HEK293 (cell line): ENCODE data around the gene SFXN3.
A peak's percentile ranks its signal among the peaks of the same experiment; 100 is the strongest.

ENCODE experiments used
- BCL11B ChIP-seq: fragments of 450-650 bp; formaldehyde crosslinking; IDR thresholded peaks from 2 replicates; pipeline ENCODE4 v1.5.1; 2016; ENCODE audit warnings: low read depth, missing biosample characterization, missing genetic modification characterization
- CTCF ChIP-seq: fragments of 450-650 bp; formaldehyde crosslinking; IDR thresholded peaks from 2 replicates; pipeline ENCODE4 v1.5.1; 2016; ENCODE audit warnings: missing biosample characterization, missing genetic modification characterization
- GLIS1 ChIP-seq: fragments of 450-650 bp; formaldehyde crosslinking; IDR thresholded peaks from 2 replicates; pipeline ENCODE4 v1.5.1; 2016; ENCODE audit warnings: missing biosample characterization, missing genetic modification characterization
- IKZF3 ChIP-seq: fragments of 450-650 bp; IDR thresholded peaks from 2 replicates; pipeline ENCODE4 v1.5.0; 2018; ENCODE audit warnings: missing biosample characterization, mild to moderate bottlenecking, missing genetic modification characterization, moderate library complexity
- KLF1 ChIP-seq: fragments of 450-650 bp; formaldehyde crosslinking; IDR thresholded peaks from 2 replicates; pipeline ENCODE4 v1.5.1; 2016; ENCODE audit warnings: missing biosample characterization, missing genetic modification characterization
- KLF16 ChIP-seq: fragments of 450-650 bp; formaldehyde crosslinking; IDR thresholded peaks from 2 replicates; pipeline ENCODE4 v1.5.1; 2017; ENCODE audit warnings: missing biosample characterization, missing genetic modification characterization
- PRDM1 ChIP-seq: fragments of 450-650 bp; formaldehyde crosslinking; IDR thresholded peaks from 2 replicates; pipeline ENCODE4; 2016; ENCODE audit warnings: missing biosample characterization, missing genetic modification characterization
- ZFHX2 ChIP-seq: fragments of 450-650 bp; formaldehyde crosslinking; conservative IDR thresholded peaks from 2 replicates; pipeline ENCODE4 v1.5.1; 2016; ENCODE audit warnings: missing biosample characterization, missing genetic modification characterization
- ZFP3 ChIP-seq: fragments of 450-650 bp; formaldehyde crosslinking; IDR thresholded peaks from 2 replicates; pipeline ENCODE4 v1.5.1; 2016; ENCODE audit warnings: low read depth, missing biosample characterization, missing genetic modification characterization
- ZNF157 ChIP-seq: fragments of 450-650 bp; formaldehyde crosslinking; IDR thresholded peaks from 2 replicates; pipeline ENCODE4 v1.5.1; 2016; ENCODE audit warnings: missing biosample characterization, missing genetic modification characterization
- ZNF202 ChIP-seq: fragments of 450-650 bp; formaldehyde crosslinking; IDR thresholded peaks from 2 replicates; pipeline ENCODE4 v1.5.1; 2016; ENCODE audit warnings: missing biosample characterization, missing genetic modification characterization, borderline replicate concordance
- ZNF223 ChIP-seq: fragments of 450-650 bp; formaldehyde crosslinking; IDR thresholded peaks from 2 replicates; pipeline ENCODE4 v1.5.1; 2016; ENCODE audit warnings: missing biosample characterization, missing genetic modification characterization
- ZNF26 ChIP-seq: fragments of 450-650 bp; formaldehyde crosslinking; IDR thresholded peaks from 2 replicates; pipeline ENCODE4 v1.5.1; 2016; ENCODE audit warnings: missing biosample characterization, missing genetic modification characterization
- ZNF280D ChIP-seq: fragments of 450-650 bp; formaldehyde crosslinking; IDR thresholded peaks from 2 replicates; pipeline ENCODE4 v1.5.1; 2016; ENCODE audit warnings: missing biosample characterization, missing genetic modification characterization
- ZNF354C ChIP-seq: fragments of 450-650 bp; formaldehyde crosslinking; IDR thresholded peaks from 2 replicates; pipeline ENCODE4 v1.5.1; 2016; ENCODE audit warnings: missing biosample characterization, missing genetic modification characterization, low read depth, borderline replicate concordance
- ZNF416 ChIP-seq: fragments of 450-650 bp; formaldehyde crosslinking; IDR thresholded peaks from 2 replicates; pipeline ENCODE4 v1.5.1; 2016; ENCODE audit warnings: missing biosample characterization, missing genetic modification characterization
- ZNF423 ChIP-seq: fragments of 450-650 bp; formaldehyde crosslinking; IDR thresholded peaks from 2 replicates; pipeline ENCODE4 v1.5.1; 2016; ENCODE audit warnings: missing biosample characterization, missing genetic modification characterization
- ZNF433 ChIP-seq: fragments of 450-650 bp; formaldehyde crosslinking; IDR thresholded peaks from 2 replicates; pipeline ENCODE4 v1.5.1; 2016; ENCODE audit warnings: missing biosample characterization, missing genetic modification characterization, low read depth
- ZNF501 ChIP-seq: fragments of 450-650 bp; formaldehyde crosslinking; IDR thresholded peaks from 2 replicates; pipeline ENCODE4 v1.5.1; 2016; ENCODE audit warnings: missing biosample characterization, missing genetic modification characterization
- ZNF514 ChIP-seq: fragments of 450-650 bp; formaldehyde crosslinking; IDR thresholded peaks from 2 replicates; pipeline ENCODE4 v1.5.1; 2016; ENCODE audit warnings: missing biosample characterization, missing genetic modification characterization
- ZNF544 ChIP-seq: fragments of 450-650 bp; formaldehyde crosslinking; IDR thresholded peaks from 2 replicates; pipeline ENCODE4 v1.5.0; 2017; ENCODE audit warnings: missing biosample characterization, missing genetic modification characterization
- ZNF561 ChIP-seq: fragments of 450-650 bp; IDR thresholded peaks from 2 replicates; pipeline ENCODE4 v1.5.1; 2018; ENCODE audit warnings: missing biosample characterization, missing genetic modification characterization, borderline replicate concordance
- ZNF571 ChIP-seq: fragments of 450-650 bp; formaldehyde crosslinking; IDR thresholded peaks from 2 replicates; pipeline ENCODE4 v1.5.0; 2017; ENCODE audit warnings: missing biosample characterization, missing genetic modification characterization
- ZNF585B ChIP-seq: fragments of 450-650 bp; formaldehyde crosslinking; IDR thresholded peaks from 2 replicates; pipeline ENCODE4 v1.5.1; 2016; ENCODE audit warnings: missing biosample characterization, missing genetic modification characterization
- ZXDB ChIP-seq: fragments of 450-650 bp; formaldehyde crosslinking; IDR thresholded peaks from 2 replicates; pipeline ENCODE4 v1.5.1; 2016; ENCODE audit warnings: missing biosample characterization, missing genetic modification characterization
- TF ChIP-seq, protein P1 (sequence below): fragments of 450-650 bp; formaldehyde crosslinking; IDR thresholded peaks from 2 replicates; pipeline ENCODE4 v1.5.1; 2017; ENCODE audit warnings: missing biosample characterization, missing genetic modification characterization
- TF ChIP-seq, protein P2 (sequence below): fragments of 450-650 bp; formaldehyde crosslinking; IDR thresholded peaks from 2 replicates; pipeline ENCODE4 v1.5.1; 2016; ENCODE audit warnings: missing biosample characterization, missing genetic modification characterization

SFXN3 gene

GRCh38 chr10:101060951-101061623 is 30.1 kb downstream of the SFXN3 start (continued):
- TF ChIP-seq, protein P1, sequence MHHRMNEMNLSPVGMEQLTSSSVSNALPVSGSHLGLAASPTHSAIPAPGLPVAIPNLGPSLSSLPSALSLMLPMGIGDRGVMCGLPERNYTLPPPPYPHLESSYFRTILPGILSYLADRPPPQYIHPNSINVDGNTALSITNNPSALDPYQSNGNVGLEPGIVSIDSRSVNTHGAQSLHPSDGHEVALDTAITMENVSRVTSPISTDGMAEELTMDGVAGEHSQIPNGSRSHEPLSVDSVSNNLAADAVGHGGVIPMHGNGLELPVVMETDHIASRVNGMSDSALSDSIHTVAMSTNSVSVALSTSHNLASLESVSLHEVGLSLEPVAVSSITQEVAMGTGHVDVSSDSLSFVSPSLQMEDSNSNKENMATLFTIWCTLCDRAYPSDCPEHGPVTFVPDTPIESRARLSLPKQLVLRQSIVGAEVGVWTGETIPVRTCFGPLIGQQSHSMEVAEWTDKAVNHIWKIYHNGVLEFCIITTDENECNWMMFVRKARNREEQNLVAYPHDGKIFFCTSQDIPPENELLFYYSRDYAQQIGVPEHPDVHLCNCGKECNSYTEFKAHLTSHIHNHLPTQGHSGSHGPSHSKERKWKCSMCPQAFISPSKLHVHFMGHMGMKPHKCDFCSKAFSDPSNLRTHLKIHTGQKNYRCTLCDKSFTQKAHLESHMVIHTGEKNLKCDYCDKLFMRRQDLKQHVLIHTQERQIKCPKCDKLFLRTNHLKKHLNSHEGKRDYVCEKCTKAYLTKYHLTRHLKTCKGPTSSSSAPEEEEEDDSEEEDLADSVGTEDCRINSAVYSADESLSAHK (tag by site-specific recombination) = no peak
- TF ChIP-seq ZNF433 (tag by site-specific recombination) (no peak), ZNF26 (tag by site-specific recombination) (no peak), CTCF (tag by site-specific recombination) (peak; percentile 61), ZNF501 (peak; percentile 93), KLF16 (no peak; the same call in 1 of the 2 replicates), ZNF585B (tag by site-specific recombination) (no peak), ZNF202 (tag by site-specific recombination) (no peak), ZNF354C (tag by site-specific recombination) (no peak), ZNF544 (tag by site-specific recombination) (no peak), IKZF3 (tag by site-specific recombination) (no peak), ZNF280D (tag by site-specific recombination) (no peak), KLF1 (peak; percentile 64), ZNF416 (no peak), BCL11B (tag by site-specific recombination) (peak; percentile 62; the same call in 1 of the 2 replicates), GLIS1 (peak; percentile 96), ZXDB (peak; percentile 71), ZFP3 (no peak; the same call in 1 of the 2 replicates), ZNF157 (tag by site-specific recombination) (no peak), PRDM1 (tag by site-specific recombination) (no peak), ZNF423 (tag by site-specific recombination) (0 out of 2 replicates have a peak, but pooled peaks have one; percentile 13), ZNF514 (tag by site-specific recombination) (no peak), ZFHX2 (tag by site-specific recombination) (no peak), ZNF223 (tag by site-specific recombination) (no peak), ZNF561 (0 out of 2 replicates have a peak, but pooled peaks have one; percentile 21), ZNF571 (tag by site-specific recombination) (no peak)
- TF ChIP-seq, protein P2, sequence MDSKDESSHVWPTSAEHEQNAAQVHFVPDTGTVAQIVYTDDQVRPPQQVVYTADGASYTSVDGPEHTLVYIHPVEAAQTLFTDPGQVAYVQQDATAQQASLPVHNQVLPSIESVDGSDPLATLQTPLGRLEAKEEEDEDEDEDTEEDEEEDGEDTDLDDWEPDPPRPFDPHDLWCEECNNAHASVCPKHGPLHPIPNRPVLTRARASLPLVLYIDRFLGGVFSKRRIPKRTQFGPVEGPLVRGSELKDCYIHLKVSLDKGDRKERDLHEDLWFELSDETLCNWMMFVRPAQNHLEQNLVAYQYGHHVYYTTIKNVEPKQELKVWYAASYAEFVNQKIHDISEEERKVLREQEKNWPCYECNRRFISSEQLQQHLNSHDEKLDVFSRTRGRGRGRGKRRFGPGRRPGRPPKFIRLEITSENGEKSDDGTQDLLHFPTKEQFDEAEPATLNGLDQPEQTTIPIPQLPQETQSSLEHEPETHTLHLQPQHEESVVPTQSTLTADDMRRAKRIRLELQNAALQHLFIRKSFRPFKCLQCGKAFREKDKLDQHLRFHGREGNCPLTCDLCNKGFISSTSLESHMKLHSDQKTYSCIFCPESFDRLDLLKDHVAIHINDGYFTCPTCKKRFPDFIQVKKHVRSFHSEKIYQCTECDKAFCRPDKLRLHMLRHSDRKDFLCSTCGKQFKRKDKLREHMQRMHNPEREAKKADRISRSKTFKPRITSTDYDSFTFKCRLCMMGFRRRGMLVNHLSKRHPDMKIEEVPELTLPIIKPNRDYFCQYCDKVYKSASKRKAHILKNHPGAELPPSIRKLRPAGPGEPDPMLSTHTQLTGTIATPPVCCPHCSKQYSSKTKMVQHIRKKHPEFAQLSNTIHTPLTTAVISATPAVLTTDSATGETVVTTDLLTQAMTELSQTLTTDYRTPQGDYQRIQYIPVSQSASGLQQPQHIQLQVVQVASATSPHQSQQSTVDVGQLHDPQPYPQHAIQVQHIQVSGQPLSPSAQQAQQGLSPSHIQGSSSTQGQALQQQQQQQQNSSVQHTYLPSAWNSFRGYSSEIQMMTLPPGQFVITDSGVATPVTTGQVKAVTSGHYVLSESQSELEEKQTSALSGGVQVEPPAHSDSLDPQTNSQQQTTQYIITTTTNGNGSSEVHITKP (tag by site-specific recombination) = peak; percentile 88
